Thoracic aorta (tissue), 2 donors: Measurements from ENCODE around the gene HDAC5. TPM values are rescaled to one million over a fixed set of nuclear protein-coding genes. Genes with fewer than 3 reads are reported as not detected.

Source experiments
- ATAC-seq: fragments of 150-250 bp; one replicate; pipeline ENCODE4 v1.8.0; 2017; ENCODE audit warnings: low read depth; ENCODE audit not compliant: insufficient number of reproducible peaks, low FRiP score
- DNase-seq: peaks from one replicate; pipeline ENCODE4 v3.0.0-alpha.2; 2020; ENCODE audit warnings: low spot score
- H3K27ac ChIP-seq, 2 donors: fragments of 200-600 bp; sonication (generic); 1 replicate in 1 of 2; 2 replicates in 1 of 2; pipeline ENCODE4 v1.5.1; 2016; ENCODE audit warnings: mild to moderate bottlenecking in 2 of 2, moderate library complexity in 2 of 2
- H3K27me3 ChIP-seq: fragments of 200-600 bp; sonication (generic); replicated peaks from 2 replicates; pipeline ENCODE4 v1.6.0; 2016; ENCODE audit warnings: mild to moderate bottlenecking; ENCODE audit not compliant: insufficient read depth
- H3K36me3 ChIP-seq: fragments of 200-600 bp; sonication (generic); one replicate; pipeline ENCODE4 v1.5.1; 2016
- H3K4me1 ChIP-seq, 2 donors: fragments of 200-600 bp; sonication (generic); 1 replicate in 1 of 2; 2 replicates in 1 of 2; pipeline versions ENCODE4 v1.5.1 to v1.6.0; 2016; ENCODE audit warnings: low read depth in 2 of 2, mild to moderate bottlenecking in 1 of 2; ENCODE audit not compliant: control insufficient read depth in 1 of 2
- H3K4me3 ChIP-seq: fragments of 200-600 bp; sonication (generic); 2 replicates; pipeline ENCODE4 v1.5.1; 2016; ENCODE audit warnings: mild to moderate bottlenecking
- H3K9me3 ChIP-seq: fragments of 200-600 bp; sonication (generic); 2 replicates; pipeline ENCODE4 v1.5.1; 2016
- total RNA-seq, 2 donors: library from RNA; depleted of rRNA; stranded (reverse); fragments of >200 nt; gene quantifications; one replicate each; pipeline versions ENCODE4 v1.1.0 to v1.2.3, GENCODE V29; 2016
- TF ChIP-seq, protein P1 (sequence below): fragments of 200-600 bp; sonication (generic); IDR thresholded peaks from one replicate; pipeline ENCODE4 v1.5.1; 2019; ENCODE audit warnings: antibody characterized with exemption

Gene HDAC5
- total RNA-seq, 2 donors from 2014 or later = 76.9 to 115 TPM

DNA sequence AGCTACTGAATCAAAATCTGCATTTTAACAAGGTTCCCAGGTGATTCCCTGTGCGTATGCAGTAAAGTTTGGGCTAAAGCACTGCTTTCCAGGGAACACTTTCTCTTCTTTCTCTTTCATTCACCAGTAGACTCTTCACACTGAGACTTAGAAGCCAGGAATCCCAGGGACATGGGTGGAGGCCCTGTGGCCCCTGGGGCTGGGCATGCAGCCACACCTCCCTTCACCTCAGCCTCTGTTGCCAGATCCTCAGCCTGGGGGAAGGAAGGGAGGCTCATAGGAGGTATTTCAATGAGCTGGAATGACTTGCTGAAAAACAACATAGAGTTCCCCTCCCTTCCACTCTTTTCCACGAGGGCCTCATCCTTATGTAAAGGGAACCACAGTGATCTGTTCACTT is 51.7 kb downstream of the HDAC5 start:
- no peak for DNase-seq
- Histone ChIP-seq H3K27me3 (no peaks in the 10 kb centered on the region), H3K27ac (peak overlapping the region; percentile 76 to 91), H3K9me3 (no peaks in the 10 kb centered on the region), H3K4me3 (peak overlapping the region; percentile 93), H3K36me3 (peaks cover 20% of the 10 kb centered on the region), H3K4me1 (peaks cover 22 to 35% of the 10 kb centered on the region in 2 donors)
- TF ChIP-seq, protein P1, sequence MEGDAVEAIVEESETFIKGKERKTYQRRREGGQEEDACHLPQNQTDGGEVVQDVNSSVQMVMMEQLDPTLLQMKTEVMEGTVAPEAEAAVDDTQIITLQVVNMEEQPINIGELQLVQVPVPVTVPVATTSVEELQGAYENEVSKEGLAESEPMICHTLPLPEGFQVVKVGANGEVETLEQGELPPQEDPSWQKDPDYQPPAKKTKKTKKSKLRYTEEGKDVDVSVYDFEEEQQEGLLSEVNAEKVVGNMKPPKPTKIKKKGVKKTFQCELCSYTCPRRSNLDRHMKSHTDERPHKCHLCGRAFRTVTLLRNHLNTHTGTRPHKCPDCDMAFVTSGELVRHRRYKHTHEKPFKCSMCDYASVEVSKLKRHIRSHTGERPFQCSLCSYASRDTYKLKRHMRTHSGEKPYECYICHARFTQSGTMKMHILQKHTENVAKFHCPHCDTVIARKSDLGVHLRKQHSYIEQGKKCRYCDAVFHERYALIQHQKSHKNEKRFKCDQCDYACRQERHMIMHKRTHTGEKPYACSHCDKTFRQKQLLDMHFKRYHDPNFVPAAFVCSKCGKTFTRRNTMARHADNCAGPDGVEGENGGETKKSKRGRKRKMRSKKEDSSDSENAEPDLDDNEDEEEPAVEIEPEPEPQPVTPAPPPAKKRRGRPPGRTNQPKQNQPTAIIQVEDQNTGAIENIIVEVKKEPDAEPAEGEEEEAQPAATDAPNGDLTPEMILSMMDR = no peak
- no peak for ATAC-seq

GRCh38 chr17:44071198-44071520 is 52.3 kb downstream of the HDAC5 start:
- peak overlapping the region; percentile 76 to 91 for H3K27ac ChIP-seq
- ATAC-seq (peak; percentile 8), DNase-seq (no peak)
- H3K9me3 ChIP-seq = no peaks in the 10 kb centered on the region
- peak overlapping the region; percentile 93 for H3K4me3 ChIP-seq
- TF ChIP-seq, protein P1 = no peak
- H3K4me1 ChIP-seq = peaks cover 22 to 36% of the 10 kb centered on the region in 2 donors
- H3K36me3 ChIP-seq = peaks cover 15% of the 10 kb centered on the region
- no peaks in the 10 kb centered on the region for H3K27me3 ChIP-seq

GRCh38 chr17:44070455-44071197 is 52.8 kb downstream of the HDAC5 start, which contains the start of gene G6PC3:
TSS of gene G6PC3 (plus strand) at chr17:44070735. CDS start at chr17:44070966, 231 bp downstream.
- DNase-seq = peak; percentile 80
- peaks cover 11% of the 10 kb centered on the region for H3K36me3 ChIP-seq
- H3K27ac ChIP-seq = peak within 1 kb of the TSS; percentile 91
- no peaks in the 10 kb centered on the region for H3K9me3 ChIP-seq
- TF ChIP-seq, protein P1 = no peak
- H3K4me1 ChIP-seq = peaks cover 22 to 38% of the 10 kb centered on the region in 2 donors
- peak; percentile 79 for ATAC-seq
- peak within 1 kb of the TSS; percentile 93 for H3K4me3 ChIP-seq
- no peaks in the 10 kb centered on the region for H3K27me3 ChIP-seq

GRCh38 chr17:44069974-44070454 is 53.4 kb downstream of the HDAC5 start:
- Histone ChIP-seq H3K4me3 (peak overlapping the region; percentile 93), H3K27me3 (no peaks in the 10 kb centered on the region), H3K9me3 (no peaks in the 10 kb centered on the region), H3K27ac (peak overlapping the region; percentile 91), H3K4me1 (peaks cover 25 to 45% of the 10 kb centered on the region in 2 donors), H3K36me3 (peaks cover 5% of the 10 kb centered on the region)
- DNase-seq (no peak), ATAC-seq (no peak)
- TF ChIP-seq, protein P1 = no peak

- TF ChIP-seq, protein P1 = no peak
- Histone ChIP-seq H3K9me3 (no peaks in the 10 kb centered on the region), H3K36me3 (peaks cover under 1% of the 10 kb centered on the region), H3K4me1 (peaks cover 25 to 39% of the 10 kb centered on the region in 2 donors), H3K27ac (peak overlapping the region in 1 of 2 donors; percentile 86), H3K27me3 (no peaks in the 10 kb centered on the region), H3K4me3 (no peak overlapping the region)
- no peak for DNase-seq
- ATAC-seq = no peak
Observed at GRCh38 chr17:44067545-44067940, 55.9 kb downstream of the HDAC5 start.
